Stimulated activated CD4-positive, alpha-beta T cell treated with anti-CD3 and anti-CD28 coated beads, Interleukin-1b, Interleukin-23, amount 100 ng/mL, for 48 hours (primary cell): ENCODE results near the gene TBX10.
"Not testable (repeated sequence)": the region's sequence is repeated elsewhere in the genome, so short reads cannot be mapped to it uniquely, and the experiment has no call there.

Source experiments
- DNase-seq: peaks from one replicate; pipeline ENCODE4 v3.0.0-alpha.2; 2020

Gene TBX10

DNA sequence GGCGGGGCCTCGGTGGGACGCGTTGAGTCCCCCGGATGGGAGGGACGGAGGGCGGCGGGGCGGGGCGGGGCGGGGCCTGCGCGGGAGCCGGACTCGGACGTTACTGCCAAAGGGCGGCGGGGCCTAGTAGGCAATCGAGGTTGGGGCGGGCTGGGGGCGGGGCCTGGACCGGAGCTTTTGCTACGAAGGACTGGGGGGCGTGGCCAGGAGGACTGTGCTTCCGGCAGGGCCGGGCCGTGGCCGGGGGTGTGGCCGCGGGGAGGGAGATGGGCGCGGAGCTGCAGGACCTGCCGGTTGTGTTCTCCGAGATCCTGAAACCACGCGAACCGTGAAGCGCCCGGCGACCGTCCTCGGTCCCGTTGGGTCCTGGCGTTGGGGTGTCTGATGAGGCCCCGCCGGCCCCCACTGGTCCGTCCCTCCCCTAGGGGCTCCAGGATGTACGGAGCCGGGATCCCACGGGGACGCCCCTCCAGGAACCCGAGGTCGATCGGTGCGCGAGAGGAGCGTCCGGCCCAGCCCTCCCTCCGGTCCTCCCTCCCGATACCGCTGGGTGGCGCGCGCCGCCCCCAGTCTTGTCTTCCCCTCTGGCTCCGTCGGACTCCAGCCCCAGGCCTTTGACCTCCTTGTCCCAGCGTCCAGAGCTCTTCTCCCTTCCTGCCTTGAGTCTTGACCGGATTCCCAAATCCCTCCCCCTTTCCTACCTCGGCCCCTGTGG is 9.2 kb downstream of the TBX10 start:
- peak; percentile 96 for DNase-seq

DNA sequence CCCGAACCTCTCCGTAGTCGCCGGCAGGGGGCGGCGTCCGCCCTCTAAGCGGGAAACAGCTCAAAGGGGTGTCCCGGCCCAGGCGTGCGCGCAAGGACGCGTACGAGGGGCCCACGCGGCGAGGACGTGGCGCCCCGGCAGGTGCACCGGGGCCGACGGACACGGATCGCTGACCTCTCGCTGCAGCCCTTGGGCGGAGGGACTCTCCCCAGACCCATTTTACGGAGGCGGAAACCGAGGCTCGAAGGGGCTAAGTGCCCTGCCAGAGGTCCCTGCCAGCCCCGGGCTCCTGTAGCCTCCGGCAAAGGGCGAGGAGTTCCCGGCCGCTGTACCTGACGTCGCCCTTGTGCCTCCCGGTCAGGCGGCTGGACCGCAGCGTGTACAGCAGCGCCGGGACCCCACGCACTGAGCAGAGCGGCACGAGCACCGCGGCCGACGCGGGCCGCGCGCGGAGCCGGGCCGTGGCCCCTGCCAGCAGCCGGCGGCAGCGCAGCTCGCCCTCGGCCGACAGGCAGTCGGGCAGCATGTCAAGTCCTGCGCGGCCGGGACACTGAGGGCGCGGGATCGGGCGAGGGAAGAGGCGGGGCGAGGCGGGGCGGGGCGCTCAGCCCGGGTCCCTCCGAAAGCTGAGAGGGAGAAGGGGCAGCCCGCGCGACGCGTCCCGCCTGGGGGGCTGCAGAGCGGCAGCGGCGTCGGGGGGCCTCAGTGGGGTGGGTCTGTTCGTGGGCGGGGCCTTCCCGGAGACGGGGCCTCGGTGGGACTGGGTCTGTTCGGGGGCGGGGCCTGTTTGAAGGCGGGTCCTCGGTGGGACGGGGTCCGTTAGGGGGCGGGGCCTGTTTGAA is 10.0 kb downstream of the TBX10 start, which contains the start of gene NUDT8:
Gene NUDT8, minus strand, starts transcription at position 552 of the 842 bp plus-strand sequence. Its CDS starts 26 bp downstream, at position 526.
- peak; percentile 89 for DNase-seq

DNA sequence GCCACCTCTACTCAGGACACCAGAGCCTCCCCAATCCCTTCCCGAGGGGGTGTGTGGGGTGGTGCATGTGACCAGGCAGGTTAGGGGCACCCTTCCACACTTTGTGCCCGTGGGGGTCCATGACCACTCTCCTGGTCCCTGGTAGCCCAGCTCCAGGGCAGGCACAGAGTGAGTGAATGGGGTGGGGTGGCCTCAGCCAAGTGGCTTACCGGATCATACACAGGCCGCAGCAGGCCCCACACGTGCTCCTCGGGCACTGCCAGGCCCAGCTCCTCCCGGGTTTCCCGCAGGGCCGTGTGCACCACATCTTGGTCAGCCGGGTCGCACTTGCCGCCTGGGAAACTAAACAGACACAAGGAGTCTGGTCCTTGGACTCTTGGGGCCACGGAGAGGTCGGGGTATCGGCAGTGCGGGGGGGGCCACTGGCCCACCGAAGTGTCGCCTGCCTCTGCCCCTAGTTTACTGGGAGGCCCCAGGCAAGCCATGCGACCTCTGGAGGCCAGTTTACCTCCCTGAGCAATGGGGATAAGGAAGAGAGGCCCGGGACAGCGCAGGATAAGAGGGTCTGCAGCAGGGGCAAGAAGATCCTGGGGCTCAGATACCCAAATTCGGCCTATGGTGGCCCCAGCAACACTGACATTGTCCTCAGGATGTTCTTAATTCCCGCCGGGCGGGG is 10.7 kb downstream of the TBX10 start:
- no peak for DNase-seq

DNA sequence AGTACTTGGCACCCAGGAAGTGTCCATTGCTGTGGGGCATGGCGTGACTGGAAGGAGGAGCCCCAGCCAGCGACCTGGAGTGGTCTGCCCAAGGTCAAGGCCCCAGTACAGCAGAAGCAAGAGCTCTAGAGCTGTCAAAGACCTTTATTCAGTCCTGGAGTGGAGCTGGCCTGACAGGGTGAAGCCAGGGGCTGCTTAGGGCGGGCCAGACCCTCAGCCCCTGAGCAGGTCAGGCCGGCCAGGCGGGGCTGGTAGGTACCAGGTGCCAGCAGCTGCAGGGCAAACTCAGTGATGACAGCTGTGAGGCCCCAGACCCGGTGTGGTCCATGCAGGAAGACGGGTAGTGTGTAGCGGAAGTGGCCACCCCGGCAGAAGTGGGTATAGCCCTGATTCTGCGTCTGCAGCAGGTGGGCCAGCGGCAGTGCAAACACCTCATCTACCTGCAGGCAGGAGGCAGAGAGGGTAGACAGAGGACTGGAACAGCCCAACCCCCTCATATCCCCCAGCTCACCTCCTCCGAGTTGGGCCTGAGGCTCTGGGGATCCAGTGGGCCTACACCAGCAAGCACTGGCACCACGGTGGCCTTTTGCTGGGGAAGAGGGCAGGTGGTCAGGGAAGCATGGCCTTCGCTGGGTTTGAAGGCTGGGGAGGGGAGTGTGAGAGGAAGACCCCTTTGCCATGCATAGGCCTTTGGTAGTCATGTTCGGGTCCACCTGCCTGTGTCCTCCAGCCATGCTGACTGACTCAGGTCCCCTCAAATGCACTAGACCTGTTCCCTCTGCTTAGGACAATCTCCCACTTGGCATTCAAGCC is 11.5 kb downstream of the TBX10 start:
- DNase-seq = no peak

DNA sequence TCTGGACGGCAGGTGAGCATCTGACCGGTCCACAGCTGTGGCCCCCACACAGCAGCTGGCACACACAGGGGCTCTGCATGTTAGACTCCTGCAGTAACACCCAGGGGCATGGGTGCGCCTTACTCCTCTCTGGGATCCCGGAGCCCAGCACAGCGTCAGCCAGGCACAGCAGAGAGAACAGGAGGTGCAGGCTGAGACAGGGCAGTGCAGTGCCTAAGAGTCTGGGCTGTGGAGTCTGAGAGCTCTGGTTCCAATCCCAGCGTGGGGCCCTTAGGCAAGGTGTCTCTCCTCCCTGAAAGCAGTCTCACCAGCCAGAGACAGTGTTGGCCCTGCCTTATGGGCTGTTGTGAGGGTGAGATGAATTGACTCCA is 12.1 kb downstream of the TBX10 start:
- no peak for DNase-seq

DNA sequence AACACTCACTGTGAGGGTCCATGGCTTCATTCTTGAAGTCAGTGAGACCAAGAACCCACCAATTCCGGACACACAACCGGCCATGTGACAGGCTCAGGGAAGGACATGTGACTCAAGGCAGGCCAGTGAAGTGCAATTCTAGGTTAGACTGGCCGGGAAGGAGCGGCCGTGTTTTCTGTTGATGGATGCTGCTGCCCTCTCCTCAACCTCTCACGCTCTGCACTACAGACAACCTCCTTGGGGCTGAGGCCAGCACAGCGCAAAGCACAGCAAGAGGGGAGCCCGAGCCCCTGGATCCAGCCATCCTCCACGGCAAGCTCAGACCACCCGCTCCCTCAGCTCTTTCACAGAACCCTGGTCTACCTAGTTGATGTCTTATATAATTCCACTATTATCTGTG is 12.6 kb downstream of the TBX10 start:
- no peak for DNase-seq

DNA sequence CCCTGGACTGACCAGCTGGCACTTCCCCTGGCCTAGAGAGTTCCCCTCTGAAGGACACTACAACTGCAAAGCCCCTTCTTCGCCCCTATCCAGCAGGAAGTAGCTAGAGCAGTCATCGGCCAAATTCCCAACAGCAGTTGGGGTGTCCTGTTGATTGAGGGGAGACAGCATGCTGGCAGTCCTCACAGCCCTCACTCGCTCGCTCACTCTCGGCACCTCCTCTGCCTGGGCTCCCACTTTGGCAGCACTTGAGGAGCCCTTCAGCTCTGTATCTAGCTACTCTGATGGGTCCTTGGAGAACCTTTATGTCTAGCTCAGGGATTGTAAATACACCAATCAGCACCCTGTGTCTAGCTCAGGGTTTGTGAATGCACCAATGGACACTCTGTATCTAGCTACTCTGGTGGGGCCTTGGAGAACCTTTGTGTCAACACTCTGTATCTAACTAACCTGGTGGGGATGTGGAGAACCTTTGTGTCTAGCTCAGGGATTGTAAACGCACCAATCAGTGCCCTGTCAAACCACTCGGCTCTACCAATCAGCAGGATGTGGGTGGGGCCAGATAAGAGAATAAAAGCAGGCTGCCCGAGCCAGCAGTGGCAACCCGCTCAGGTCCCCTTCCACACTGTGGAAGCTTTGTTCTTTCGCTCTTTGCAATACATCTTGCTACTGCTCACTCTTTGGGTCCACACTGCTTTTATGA is 13.3 kb downstream of the TBX10 start:
- DNase-seq = not testable (repeated sequence)

DNA sequence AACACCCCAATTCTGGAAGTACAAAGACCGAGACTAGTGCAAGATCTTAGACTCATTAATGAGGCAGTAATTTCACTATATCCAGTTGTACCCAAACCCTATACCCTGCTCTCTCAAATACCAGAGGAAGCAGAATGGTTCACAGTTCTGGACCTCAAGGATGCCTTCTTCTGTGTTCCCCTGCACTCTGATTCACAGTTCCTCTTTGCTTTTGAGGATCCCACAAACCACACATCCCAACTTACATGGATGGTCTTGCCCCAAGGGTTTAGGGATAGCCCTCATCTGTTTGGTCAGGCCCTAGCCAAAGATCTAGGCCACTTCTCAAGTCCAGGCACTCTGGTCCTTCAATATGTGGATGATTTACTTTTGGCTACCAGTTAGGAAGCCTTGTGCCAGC is 15.8 kb downstream of the TBX10 start:
- DNase-seq = not testable (repeated sequence)

DNA sequence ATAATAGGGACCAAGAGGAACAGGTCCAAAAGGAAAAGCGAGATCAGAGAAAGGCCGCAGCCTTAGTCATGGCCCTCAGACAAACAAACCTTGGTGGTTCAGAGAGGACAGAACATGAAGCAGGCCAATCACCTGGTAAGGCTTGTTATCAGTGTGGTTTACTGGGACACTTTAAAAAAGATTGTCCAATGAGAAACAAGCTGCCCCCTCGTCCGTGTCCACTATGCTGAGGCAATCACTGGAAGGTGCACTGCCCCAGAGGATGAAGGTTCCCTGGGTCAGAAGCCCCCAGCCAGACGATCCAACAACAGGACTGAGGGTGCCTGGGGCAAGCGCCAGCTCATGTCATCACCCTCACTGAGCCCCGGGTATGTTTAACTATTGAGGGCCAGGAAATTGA is 16.7 kb downstream of the TBX10 start:
- not testable (repeated sequence) for DNase-seq

DNA sequence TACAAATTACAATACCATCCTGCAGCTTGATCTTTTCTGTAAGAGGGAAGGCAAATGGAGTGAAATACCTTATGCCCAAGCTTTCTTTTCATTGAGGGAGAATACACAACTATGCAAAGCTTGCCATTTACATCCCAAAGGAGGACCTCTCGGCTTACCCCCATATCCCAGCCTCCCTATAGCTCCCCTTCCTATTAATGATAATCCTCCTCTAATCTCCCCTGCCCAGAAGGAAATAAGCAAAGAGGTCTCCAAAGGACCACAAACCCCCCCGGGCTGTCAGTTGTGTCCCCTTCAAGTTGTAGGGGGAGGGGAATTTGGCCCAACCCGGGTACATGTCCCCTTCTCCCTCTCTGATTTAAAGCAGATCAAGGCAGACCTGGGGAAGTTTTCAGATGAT is 17.6 kb downstream of the TBX10 start:
- not testable (repeated sequence) for DNase-seq

DNA sequence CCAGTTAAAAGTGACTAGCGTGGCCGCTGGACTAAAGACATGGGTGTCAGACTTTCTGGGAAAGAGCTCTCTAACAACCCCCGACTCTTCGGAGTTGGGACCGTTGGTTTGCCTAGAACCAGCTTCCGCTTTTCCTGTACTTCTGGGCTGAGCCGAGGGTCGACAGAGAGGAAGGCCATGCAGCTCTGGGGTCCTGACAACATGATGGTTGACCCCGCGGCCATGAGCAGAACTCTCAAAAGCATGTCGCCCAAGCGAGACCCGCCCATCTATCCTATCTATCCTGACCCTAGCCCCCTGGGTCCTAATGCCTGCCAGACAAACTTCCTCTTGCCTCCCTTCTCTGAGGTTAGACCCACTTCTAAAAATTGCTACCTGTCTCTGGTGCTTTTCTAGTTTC is 18.9 kb downstream of the TBX10 start:
- DNase-seq = not testable (repeated sequence)

DNA sequence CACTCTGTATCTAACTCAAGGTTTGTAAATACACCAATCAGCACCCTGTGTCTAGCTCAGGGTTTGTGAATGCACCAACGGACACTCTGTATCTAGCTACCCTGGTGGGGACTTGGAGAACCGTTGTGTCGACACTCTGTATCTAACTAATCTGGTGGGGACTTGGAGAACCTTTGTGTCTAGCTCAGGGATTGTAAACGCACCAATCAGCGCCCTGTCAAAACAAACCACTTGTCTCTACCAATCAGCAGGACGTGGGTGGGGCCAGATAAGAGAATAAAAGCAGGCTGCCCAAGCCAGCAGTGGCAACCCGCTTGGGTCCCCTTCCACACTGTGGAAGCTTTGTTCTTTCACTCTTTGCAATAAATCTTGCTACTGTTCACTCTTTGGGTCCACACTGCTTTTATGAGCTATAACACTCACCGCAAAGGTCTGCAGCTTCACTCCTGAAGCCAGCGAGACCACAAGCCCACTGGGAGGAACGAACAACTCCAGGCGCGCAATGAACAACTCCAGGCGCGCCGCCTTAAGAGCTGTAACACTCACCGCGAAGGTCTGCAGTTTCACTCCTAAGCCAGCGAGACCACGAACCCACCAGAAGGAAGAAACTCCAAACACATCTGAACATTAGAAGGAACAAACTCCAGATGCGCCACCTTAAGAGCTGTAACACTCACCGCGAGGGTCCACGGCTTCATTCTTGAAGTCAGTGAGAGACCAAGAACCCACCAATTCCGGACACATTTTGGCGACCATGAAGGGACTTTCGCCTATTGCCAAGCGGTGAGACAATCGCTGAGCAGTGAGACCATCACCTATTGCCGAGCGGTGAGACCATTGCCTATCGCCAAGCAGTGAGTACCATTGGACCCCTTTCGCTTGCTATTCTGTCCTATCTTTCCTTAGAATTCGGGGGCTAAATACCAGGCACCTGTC is 19.6 kb downstream of the TBX10 start:
- DNase-seq = not testable (repeated sequence)

DNA sequence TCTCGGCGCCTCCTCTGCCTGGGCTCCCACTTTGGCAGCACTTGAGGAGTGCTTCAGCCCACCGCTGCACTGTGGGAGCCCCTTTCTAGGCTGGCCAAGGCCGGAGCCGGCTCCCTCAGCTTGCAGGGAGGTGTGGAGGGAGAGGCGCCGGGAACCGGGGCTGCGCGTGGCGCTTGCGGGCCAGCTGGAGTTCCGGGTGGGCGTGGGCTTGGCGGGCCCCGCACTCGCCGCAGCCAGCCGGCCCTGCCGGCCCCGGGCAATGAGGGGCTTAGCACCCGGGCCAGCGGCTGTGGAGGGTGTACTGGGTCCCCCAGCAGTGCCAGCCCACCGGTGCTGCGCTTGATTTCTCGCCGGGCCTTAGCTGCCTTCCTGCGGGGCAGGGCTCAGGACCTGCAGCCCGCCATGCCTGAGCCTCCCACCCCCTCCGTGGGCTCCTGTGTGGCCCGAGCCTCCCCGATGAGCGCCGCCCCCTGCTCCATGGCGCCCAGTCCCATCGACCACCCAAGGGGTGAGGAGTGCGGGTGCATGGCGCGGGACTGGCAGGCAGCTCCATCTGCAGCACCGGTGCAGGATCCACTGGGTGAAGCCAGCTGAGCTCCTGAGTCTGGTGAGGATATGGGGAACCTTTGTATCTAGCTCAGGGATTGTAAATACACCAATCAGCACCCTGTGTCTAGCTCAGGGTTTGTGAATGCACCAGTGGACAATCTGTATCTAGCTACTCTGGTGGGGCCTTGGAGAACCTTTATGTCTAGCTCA is 20.5 kb downstream of the TBX10 start:
- DNase-seq = not testable (repeated sequence)

DNA sequence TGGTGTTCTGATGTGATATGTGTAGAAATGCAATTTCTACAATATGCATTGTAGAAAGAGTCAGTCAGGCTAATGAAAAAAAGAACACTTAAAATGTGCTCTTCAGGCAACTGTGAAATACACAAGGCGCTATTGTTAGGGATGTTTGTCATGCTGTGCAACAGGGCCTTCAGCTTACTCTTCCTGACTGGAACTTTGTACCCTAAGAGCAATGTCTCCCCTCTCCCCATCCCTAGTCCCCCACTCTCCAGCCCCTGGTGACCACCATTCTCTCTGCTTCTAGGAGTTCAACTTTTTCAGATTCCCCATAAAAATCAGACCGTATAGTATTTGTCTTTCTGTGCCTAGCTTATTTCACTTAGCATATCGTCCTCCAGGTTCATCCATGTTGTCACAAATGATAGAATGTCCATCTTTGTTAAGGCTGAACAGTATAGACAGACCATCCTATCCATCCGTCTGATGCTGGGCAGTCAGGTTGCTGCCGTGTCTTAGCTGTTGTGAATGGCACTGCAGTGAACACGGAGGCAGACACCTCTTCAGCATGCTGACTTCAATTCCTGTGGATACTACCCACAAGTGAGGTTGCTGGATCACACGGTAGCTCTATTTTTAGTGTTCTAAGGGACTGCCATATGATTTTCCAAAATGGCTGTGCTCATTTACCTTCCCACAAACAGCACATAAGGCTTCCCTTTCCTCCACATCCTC is 22.2 kb downstream of the TBX10 start:
- DNase-seq = no peak

DNA sequence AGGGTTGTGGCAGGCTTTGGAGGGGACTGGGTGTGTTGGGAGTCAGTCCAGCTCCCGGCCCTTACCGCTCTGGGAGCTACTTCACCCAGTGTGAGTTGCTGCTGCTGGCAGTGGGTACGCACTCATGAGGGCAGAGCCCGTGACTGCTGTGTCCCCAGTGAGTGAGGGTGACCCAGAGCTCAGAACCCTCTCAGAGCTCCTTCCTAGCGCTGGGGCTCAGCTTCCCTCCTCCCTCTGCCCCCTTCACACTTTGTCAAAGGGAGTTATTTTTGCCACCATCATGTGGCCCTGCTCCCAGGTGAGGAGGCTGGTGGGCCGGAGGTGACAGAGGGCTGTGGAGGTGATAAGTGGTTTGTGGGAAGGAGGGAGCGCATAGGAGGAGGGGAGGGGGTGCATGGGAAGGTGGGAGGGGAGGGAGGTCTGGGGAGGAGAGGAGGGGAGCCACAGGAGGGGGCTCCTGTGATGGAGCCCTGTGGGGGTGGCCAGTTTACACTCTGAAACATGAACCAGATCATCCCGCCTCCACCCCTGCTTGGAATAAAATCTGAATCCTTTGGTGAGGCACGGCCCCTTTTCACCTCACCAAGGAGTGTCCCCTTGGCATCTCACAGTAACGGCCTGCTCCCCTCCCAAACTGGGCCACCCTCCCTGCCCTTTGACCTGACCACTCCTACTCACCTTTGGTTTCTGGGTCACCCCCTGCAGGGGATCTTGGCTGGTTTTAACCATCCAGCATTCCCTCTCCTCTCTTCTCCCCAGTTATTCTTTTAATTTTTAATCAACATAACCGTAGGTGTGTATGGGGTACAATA is 22.9 kb downstream of the TBX10 start:
- DNase-seq = no peak

DNA sequence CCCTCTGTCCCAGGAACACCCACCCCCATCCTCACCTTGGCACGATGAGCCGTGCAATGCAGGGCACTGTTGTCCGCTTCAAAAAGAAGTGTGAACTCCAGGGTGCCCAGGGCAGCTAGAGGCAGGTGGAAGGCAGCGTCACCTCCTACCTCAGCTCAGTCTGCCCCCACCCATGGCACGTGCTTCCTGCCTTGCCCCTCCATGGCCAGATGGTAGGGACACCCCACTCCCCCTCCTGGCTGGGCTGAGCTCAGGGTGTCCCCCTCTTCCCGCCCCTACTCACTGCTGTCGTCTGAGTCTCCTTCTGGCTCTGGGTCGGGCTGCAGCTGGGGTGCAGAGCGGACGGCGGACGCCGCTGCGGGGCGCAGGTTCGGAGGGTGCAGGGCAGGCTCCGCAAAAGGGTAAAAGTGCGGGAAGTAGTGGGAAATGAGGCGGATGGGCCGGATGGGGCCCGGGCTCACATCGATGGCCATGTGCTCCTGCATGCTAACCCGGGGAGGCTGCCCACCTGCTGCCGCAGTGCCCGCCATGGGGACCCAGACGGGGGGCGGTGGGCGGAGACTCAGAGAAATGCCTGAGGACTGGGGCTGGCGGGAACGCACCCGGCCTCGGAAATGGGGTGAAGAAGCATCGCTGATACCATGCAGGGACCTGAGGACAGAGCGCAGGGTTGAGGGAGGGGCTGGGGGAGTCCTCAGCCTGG is 23.7 kb downstream of the TBX10 start:
- no peak for DNase-seq
